NCI-H1105 treated with DMSO at 0.1 percent for 48 hours (cell line): ENCODE results near the gene ACTA1.
"Not testable (repeated sequence)": the region's sequence is repeated elsewhere in the genome, so short reads cannot be mapped to it uniquely, and the experiment has no call there.

Source experiments
- DNase-seq: peaks from one replicate; lab custom pipeline; 2025; lab: John Stamatoyannopoulos, UW

Gene ACTA1

GRCh38 chr1:229434005-229434640, at the start of gene ACTA1:
Gene ACTA1, minus strand, starts transcription at chr1:229434094. Its CDS starts 979 bp downstream, at chr1:229433115.
- no peak for DNase-seq

DNA sequence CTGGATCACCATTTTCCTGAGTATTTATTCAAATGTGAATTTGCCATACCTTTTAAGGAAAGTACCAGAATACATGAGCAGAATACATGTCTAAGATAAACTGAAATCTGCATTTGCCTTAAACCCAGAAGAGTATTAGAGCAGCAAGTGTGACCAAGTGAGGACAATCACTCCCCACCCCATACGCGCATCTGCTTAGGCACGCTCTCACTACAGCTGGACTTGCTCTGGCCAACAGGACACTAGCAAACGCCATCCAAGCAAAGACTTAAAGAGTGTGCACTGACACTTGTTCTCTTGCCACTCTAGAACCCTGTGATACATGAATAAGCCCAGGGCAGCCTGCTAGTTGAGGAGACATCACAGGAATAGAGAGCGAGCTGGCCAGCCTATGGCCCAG, 48.6 kb upstream of the ACTA1 start:
- no peak for DNase-seq

- DNase-seq = no peak
Observed at GRCh38 chr1:229480495-229480894, 46.6 kb upstream of the ACTA1 start.

- no peak for DNase-seq
Observed at GRCh38 chr1:229479660-229480399, 45.9 kb upstream of the ACTA1 start.

GRCh38 chr1:229478852-229479251, 45.0 kb upstream of the ACTA1 start:
- DNase-seq = no peak

- not testable (repeated sequence) for DNase-seq
Observed at GRCh38 chr1:229475859-229476258, 42.0 kb upstream of the ACTA1 start.

DNA sequence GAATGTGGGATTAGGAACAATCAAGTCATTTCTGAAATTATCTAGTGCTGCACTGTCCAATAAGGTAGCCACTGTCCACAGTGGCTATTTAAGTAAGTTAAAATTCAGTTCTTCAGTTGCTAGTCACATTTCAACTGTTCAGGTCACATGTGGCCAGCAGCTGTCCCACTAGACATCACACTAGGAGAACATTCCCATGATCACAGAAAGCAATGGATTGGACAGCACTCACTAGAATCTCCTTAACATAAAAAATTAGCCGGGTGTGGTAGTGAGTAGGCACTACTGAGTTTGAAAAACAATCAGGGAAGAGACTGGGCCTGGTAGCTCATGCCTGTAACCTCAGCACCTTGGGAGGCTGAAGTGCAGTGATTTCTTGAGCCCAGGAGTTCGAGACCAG, 40.6 kb upstream of the ACTA1 start:
- DNase-seq = no peak

DNA sequence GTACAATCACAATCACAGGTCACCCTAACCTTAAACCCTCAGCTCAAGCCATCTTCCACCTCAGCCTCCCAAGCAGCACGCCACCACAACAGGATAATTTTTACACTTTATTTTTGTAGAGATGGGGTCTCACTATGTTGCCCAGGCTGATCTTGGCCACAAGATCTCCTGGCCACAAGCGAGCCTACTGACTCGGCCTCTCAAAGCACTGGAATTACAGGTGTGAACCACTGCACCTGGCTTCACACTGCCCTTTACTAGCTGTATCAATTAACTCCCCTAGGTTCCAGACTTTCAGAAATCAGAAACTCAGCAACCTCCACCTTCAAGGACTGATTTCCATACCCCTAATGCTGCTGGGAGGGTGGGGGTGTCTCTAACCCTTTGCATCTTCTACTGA, 37.3 kb upstream of the ACTA1 start:
- DNase-seq = no peak

- DNase-seq = no peak
Observed at GRCh38 chr1:229470406-229471043, 36.6 kb upstream of the ACTA1 start.

- no peak for DNase-seq
Observed at GRCh38 chr1:229466887-229467286, 33.0 kb upstream of the ACTA1 start.

DNA sequence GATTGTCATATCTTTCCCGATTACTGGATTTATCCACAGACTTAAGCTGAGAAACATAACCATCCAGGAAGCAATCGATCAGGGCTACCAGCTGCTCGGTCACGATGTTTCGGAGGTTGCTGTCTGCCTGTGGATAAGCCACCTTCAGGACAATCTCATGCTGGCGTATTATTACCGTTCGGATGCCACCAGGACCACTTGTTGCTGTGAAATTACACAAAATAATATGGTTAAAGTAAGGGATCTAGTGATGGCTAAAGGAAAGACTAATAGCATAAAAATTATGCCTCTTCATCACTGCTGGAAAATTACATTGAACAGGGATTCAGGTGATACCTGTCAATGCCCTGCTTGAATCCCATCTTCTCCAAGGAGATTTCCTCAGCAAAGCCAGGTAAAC, 30.8 kb upstream of the ACTA1 start:
- no peak for DNase-seq

- DNase-seq = no peak
Observed at GRCh38 chr1:229461032-229461668, 27.3 kb upstream of the ACTA1 start.

DNA sequence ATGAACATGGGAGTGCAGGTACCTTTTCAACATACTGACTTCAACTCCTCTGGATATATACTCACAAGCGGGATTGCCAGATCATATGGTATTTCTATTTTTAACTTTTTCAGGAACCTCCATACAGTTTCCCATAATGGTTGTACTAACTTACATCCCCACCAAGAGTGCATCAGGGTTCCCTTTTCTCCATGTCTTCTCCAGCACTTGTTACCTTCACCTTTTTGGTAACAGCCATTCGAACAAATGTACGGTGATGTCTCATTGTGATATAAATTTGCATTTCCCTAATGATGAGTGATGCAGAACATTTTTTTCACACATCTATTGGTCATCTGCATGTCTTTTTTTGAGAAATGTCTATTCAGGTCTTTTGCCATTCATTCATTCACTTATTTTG, 25.9 kb upstream of the ACTA1 start:
- no peak for DNase-seq

GRCh38 chr1:229457436-229457835, 23.5 kb upstream of the ACTA1 start:
- DNase-seq = no peak

DNA sequence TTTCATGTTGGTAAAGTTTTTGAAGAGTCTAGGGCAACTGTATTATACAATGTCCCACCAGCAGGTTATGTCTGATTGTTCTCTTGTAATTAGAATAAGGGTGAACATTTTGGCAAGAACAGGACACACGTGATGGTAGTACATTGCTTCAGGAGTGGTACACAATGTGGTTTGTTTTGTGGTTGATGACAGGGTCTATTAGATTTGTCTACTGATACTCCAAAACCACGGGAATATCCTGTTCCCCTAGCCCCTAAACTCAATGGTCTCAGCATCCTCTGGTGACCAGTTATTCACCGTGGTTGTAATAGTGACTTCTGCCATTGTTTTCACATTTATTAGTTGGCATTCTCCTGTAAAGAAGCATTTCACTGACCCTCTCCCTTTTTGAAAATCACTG, 22.1 kb upstream of the ACTA1 start:
- no peak for DNase-seq

- DNase-seq = no peak
Observed at GRCh38 chr1:229454056-229454455, 20.2 kb upstream of the ACTA1 start.

- DNase-seq = no peak
Observed at GRCh38 chr1:229452956-229453801, 19.3 kb upstream of the ACTA1 start.

DNA sequence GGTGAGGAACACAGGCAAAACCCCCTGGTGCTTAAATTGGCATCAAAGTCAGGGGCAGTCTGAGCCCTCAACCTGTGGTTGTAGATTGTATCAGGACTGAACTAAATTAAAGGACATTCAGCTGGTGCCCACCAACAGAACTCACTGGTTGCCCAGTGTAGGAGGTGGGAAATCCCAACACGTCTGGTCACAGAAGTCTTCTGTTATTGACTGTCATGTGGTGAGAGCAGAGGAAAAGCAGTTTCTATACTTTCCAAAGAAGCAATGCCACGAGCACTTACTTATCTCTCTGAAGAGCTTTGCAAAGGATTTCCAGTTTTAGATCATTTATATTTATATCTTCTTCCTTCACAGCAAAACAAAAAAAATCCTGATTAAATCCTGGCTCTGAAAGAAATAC, 15.0 kb upstream of the ACTA1 start:
- DNase-seq = no peak

- DNase-seq = no peak
Observed at GRCh38 chr1:229448354-229448753, 14.5 kb upstream of the ACTA1 start.

- no peak for DNase-seq
Observed at GRCh38 chr1:229447809-229448252, 13.9 kb upstream of the ACTA1 start.

- DNase-seq = no peak
Observed at GRCh38 chr1:229445828-229446227, 11.9 kb upstream of the ACTA1 start.
